Caco-2 (cell line): Measurements from ENCODE around the gene TM7SF3. TPM values are rescaled to one million over a fixed set of nuclear protein-coding genes. Genes with fewer than 3 reads are reported as not detected.

Experiments
- BruUV-seq: library from RNA; stranded (reverse); fragments of 400-500 nt; replicated peaks from 2 replicates; lab custom pipeline; 2021; lab: Mats Ljungman, UMichigan
- CTCF ChIA-PET: fragments of 300-600 bp; sonication (Branson Sonifier 250); formaldehyde crosslinking; loops from one replicate; lab custom pipeline; 2022; ENCODE audit warnings: antibody characterized with exemption; lab: Charles Lee
- POLR2A ChIA-PET: fragments of 300-600 bp; sonication (Branson Sonifier 250); formaldehyde crosslinking; loops from one replicate; lab custom pipeline; 2022; ENCODE audit warnings: antibody characterized with exemption; lab: Charles Lee
- DNase-seq, 2 experiments: peaks; one replicate each; pipeline versions ENCODE4 v3.0.0 to v3.0.0-alpha.2; 2020 to 2022
- H3K27me3 ChIP-seq: replicated peaks from 2 replicates; pipeline ENCODE4 v1.6.0; 2011; ENCODE audit warnings: low read length; ENCODE audit not compliant: control insufficient read depth, insufficient read depth
- H3K36me3 ChIP-seq: 2 replicates; pipeline ENCODE4 v1.5.1; 2011; ENCODE audit warnings: low read length; ENCODE audit not compliant: control insufficient read depth, insufficient read depth
- H3K4me1 ChIP-seq: fragments of 250-450 bp; sonication (Bioruptor Pico); 2 replicates; pipeline ENCODE4 v1.5.1; 2020; ENCODE audit warnings: mild to moderate bottlenecking
- H3K4me3 ChIP-seq: 2 replicates; pipeline ENCODE4 v1.5.1; 2011; ENCODE audit warnings: low read depth, mild to moderate bottlenecking, control low read depth, low read length
- H3K9me3 ChIP-seq: fragments of 250-450 bp; sonication (Bioruptor Pico); 2 replicates; pipeline ENCODE4 v1.5.1; 2020; ENCODE audit warnings: mild to moderate bottlenecking, moderate library complexity
- H3K27ac Mint-ChIP-seq: one replicate; pipeline ENCODE4 v1.8.0; 2022; ENCODE audit warnings: mixed read lengths; ENCODE audit not compliant: unreplicated experiment
- H3K27me3 Mint-ChIP-seq: one replicate; pipeline ENCODE4 v1.8.0; 2022; ENCODE audit warnings: mixed read lengths; ENCODE audit not compliant: insufficient read depth, unreplicated experiment
- H3K36me3 Mint-ChIP-seq: one replicate; pipeline ENCODE4 v1.8.0; 2022; ENCODE audit warnings: mild to moderate bottlenecking, mixed read lengths; ENCODE audit not compliant: insufficient read depth, unreplicated experiment
- H3K4me1 Mint-ChIP-seq: one replicate; pipeline ENCODE4 v1.8.0; 2022; ENCODE audit warnings: low read depth, mixed read lengths; ENCODE audit not compliant: unreplicated experiment
- H3K4me3 Mint-ChIP-seq: one replicate; pipeline ENCODE4 v1.8.0; 2022; ENCODE audit warnings: mild to moderate bottlenecking, moderate library complexity, mixed read lengths; ENCODE audit not compliant: unreplicated experiment
- H3K9me3 Mint-ChIP-seq: one replicate; pipeline ENCODE4 v1.8.0; 2022; ENCODE audit warnings: mixed read lengths; ENCODE audit not compliant: unreplicated experiment
- CTCF ChIP-seq, 2 experiments: fragments of 200-600 bp in 1 of 2; IDR thresholded peaks; 1 replicate in 1 of 2; 2 replicates in 1 of 2; pipeline versions ENCODE4 v1.5.1 to v1.8.0; 2011 to 2022; ENCODE audit warnings: antibody characterized with exemption in 1 of 2, control low read depth in 1 of 2, inconsistent platforms in 1 of 2, low read depth in 1 of 2, low read length in 1 of 2, mild to moderate bottlenecking in 1 of 2, moderate library complexity in 1 of 2; ENCODE audit not compliant: insufficient read depth in 1 of 2, severe bottlenecking in 1 of 2, unreplicated experiment in 1 of 2
- intact Hi-C: fragments of 100-400 bp; cut with micrococcal nuclease; formaldehyde crosslinking; loops from one replicate; pipeline ENCODE4 v1.10.0; 2022; ENCODE audit not compliant: unreplicated experiment
- total RNA-seq: library from RNA; stranded (reverse); gene quantifications from 2 replicates; pipeline ENCODE4 v1.2.3, GENCODE V29; 2022

TM7SF3 gene
- total RNA-seq, 1 experiment from 2014 or later, result 83.0 TPM

- Mint-ChIP-seq H3K4me1 (peaks cover 6% of the 10 kb centered on the region), H3K36me3 (peaks cover 59% of the 10 kb centered on the region), H3K27ac (no peak overlapping the region), H3K4me3 (no peak overlapping the region), H3K27me3 (no peaks in the 10 kb centered on the region), H3K9me3 (no peaks in the 10 kb centered on the region)
- CTCF ChIA-PET, result no interaction called here
- no TSS peak for BruUV-seq
- TF ChIP-seq CTCF (IDR thresholded peaks at IDR 0.05; ENCODE audit: insufficient read depth in 1 of 2, low read depth in 1 of 2, low read length in 1 of 2, severe bottlenecking in 1 of 2, unreplicated experiment in 1 of 2), result no peak
- intact Hi-C loops, result loop anchor here (5.0 kb wide), 1 partner anchor 278 kb away; no protein-coding TSS in a partner anchor
- Histone ChIP-seq H3K36me3 (no peaks in the 10 kb centered on the region; the same call in 1 of the 2 replicates), H3K9me3 (no peaks in the 10 kb centered on the region), H3K27me3 (no peaks in the 10 kb centered on the region), H3K4me3 (no peak overlapping the region), H3K4me1 (no peaks in the 10 kb centered on the region)
- POLR2A ChIA-PET, result no interaction called here
- no peak for DNase-seq
These were observed 20.6 kb upstream of the TM7SF3 start for GRCh38 chr12:27034607-27035293.

GRCh38 chr12:27032679-27033078 is 18.5 kb upstream of the TM7SF3 start:
- no peaks in the 10 kb centered on the region for H3K4me1 ChIP-seq
- no peaks in the 10 kb centered on the region for H3K27me3 Mint-ChIP-seq
- peaks cover 62% of the 10 kb centered on the region for H3K36me3 Mint-ChIP-seq
- no peak overlapping the region for H3K4me3 Mint-ChIP-seq
- no peak overlapping the region for H3K27ac Mint-ChIP-seq
- H3K4me3 ChIP-seq, result no peak overlapping the region
- intact Hi-C loops, result no loop called here
- H3K9me3 Mint-ChIP-seq, result no peaks in the 10 kb centered on the region
- H3K4me1 Mint-ChIP-seq, result peaks cover 6% of the 10 kb centered on the region
- ChIA-PET CTCF (no interaction called here), POLR2A (no interaction called here)
- no peak for DNase-seq
- BruUV-seq, result no TSS peak
- H3K36me3 ChIP-seq, result peaks cover 2% of the 10 kb centered on the region; the same call in 1 of the 2 replicates
- no peaks in the 10 kb centered on the region for H3K27me3 ChIP-seq
- TF ChIP-seq CTCF (IDR thresholded peaks at IDR 0.05; ENCODE audit: insufficient read depth in 1 of 2, low read depth in 1 of 2, low read length in 1 of 2, severe bottlenecking in 1 of 2, unreplicated experiment in 1 of 2), result no peak
- H3K9me3 ChIP-seq, result no peaks in the 10 kb centered on the region

- DNase-seq, result no peak
- Mint-ChIP-seq H3K4me3 (no peak overlapping the region), H3K4me1 (peaks cover 6% of the 10 kb centered on the region), H3K36me3 (peaks cover 66% of the 10 kb centered on the region), H3K27me3 (no peaks in the 10 kb centered on the region), H3K9me3 (no peaks in the 10 kb centered on the region), H3K27ac (no peak overlapping the region)
- H3K4me3 ChIP-seq, result no peak overlapping the region
- ChIA-PET CTCF (no interaction called here), POLR2A (no interaction called here)
- no peaks in the 10 kb centered on the region for H3K9me3 ChIP-seq
- TF ChIP-seq CTCF (IDR thresholded peaks at IDR 0.05; ENCODE audit: insufficient read depth in 1 of 2, low read depth in 1 of 2, low read length in 1 of 2, severe bottlenecking in 1 of 2, unreplicated experiment in 1 of 2), result no peak
- H3K36me3 ChIP-seq, result peaks cover 2% of the 10 kb centered on the region; the same call in 1 of the 2 replicates
- intact Hi-C loops, result no loop called here
- H3K27me3 ChIP-seq, result no peaks in the 10 kb centered on the region
- no peaks in the 10 kb centered on the region for H3K4me1 ChIP-seq
- BruUV-seq, result no TSS peak
These were observed 17.3 kb upstream of the TM7SF3 start for GRCh38 chr12:27031531-27031930.
